Sigmoid colon (tissue), 4 donors: Measurements from ENCODE around the gene SEPTIN8.

Experiments used
- CTCF ChIP-seq, 4 experiments: fragments of 450-650 bp in 3 of 4; fragments of 200-600 bp in 1 of 4; IDR thresholded peaks; one replicate each; pipeline ENCODE4 v1.5.1; 2016 to 2019; ENCODE audit warnings: antibody characterized with exemption in 4 of 4, mild to moderate bottlenecking in 3 of 4, moderate library complexity in 2 of 4
- EP300 ChIP-seq, 4 donors: sonication (generic); formaldehyde crosslinking; IDR thresholded peaks; one replicate each; pipeline ENCODE4 v1.6.1; 2017; ENCODE audit warnings: antibody characterized with exemption in 4 of 4
- POLR2A ChIP-seq, 2 donors: fragments of 450-650 bp; IDR thresholded peaks; one replicate each; pipeline ENCODE4 v1.6.1; 2016; ENCODE audit warnings: antibody characterized with exemption in 2 of 2, mild to moderate bottlenecking in 2 of 2, moderate library complexity in 2 of 2
- POLR2AphosphoS5 ChIP-seq, 4 donors: sonication (generic); formaldehyde crosslinking; IDR thresholded peaks; one replicate each; pipeline ENCODE4 v1.6.1; 2017; ENCODE audit warnings: antibody characterized with exemption in 4 of 4

- TF ChIP-seq CTCF (IDR thresholded peaks at IDR 0.05) (no peak), EP300 (IDR thresholded peaks at IDR 0.05) (no peak), POLR2AphosphoS5 (IDR thresholded peaks at IDR 0.05) (no peak), POLR2A (IDR thresholded peaks at IDR 0.05) (no peak)
Measured at GRCh38 chr5:132810605-132811004, 33.6 kb upstream of the SEPTIN8 start.
